Epidermal melanocyte (primary cell): ENCODE data around the gene TDG.
"Not testable (repeated sequence)": the region's sequence is repeated elsewhere in the genome, so short reads cannot be mapped to it uniquely, and the experiment has no call there.

ENCODE experiments used
- DNase-seq: peaks from one replicate; pipeline ENCODE4 v3.0.0; 2011; ENCODE audit warnings: low spot score; ENCODE audit not compliant: insufficient read length

Gene TDG

DNA sequence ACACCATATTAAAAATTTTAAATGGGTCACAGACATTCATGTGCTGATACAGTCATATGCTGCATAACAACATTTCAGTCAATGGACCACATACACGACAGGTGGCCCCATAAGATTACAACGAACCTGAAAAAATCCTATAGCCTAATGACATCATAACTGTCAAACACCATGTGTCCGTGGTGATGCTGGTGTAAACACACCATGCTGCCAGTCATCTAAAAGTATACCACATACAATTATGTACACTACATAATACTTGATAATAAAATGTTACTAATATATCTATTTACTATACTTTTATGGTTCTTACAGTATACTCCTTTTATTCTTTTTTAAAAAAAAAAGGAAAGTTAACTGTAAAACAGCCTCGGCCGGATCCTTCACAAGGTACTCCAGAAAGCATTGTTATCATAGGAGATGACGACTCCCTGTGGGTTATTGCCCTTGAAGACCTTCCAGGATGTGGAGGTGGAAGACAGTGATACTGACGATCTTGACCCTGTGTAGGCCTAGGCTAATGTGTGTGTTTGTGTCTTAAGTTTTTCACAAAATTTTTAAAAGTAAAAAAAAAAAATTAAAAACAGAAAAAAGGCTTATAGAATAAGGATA lies 5.0 kb upstream of the TDG start:
- no peak for DNase-seq

DNA sequence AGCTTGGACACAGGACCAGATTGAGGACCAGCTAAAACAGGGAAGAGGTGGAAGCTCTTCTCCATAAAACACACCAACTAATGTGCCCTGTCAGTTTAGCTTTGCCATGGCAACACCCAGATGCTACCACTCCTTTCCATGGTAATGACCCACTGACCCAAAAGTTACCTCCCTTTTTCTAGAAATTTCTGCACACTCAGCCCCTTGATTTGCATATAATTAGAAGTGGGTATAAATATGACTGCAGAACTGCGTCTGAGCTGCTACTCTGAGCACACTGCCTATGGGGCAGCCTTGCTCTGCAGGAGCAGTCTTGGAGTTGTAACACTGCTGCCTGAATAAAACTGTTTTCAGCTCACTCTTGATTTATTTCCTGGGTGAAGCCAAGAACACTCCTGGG lies 3.2 kb upstream of the TDG start:
- no peak for DNase-seq

DNA sequence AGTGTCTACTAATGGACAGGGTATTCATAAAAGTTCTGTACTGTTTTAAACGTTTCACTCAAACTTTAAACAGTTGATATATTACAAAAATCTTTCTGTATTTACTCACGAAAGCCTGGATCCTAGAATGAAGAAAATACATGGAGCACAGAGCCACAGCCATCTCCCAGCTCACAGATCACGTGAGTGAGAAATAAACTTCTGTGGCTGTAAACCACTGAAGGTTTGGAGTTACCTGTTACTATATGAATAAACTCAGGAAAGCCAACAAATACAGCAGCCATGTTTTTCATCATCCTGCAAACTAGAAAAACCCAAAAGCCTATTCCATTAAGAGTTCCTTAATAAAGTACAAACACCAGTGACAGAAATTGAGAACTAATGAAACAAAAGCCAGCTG lies 867 bp upstream of the TDG start:
- no peak for DNase-seq

DNA sequence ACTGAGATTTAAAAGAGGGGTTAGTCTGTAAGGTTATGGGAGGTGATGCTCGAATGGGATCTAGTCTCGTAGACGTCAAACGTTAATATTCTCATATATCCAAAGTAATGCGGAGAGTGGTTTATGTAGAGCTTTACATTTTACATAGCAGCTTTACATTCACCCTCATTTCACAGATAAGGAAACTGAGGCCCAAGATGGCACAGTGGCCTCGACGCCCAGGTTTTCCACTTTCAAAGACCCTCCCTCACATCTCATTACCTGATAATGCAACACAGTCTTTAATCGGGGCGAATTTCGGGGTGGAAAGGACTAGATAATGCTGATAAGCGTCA lies 450 bp upstream of the TDG start:
- no peak for DNase-seq

DNA sequence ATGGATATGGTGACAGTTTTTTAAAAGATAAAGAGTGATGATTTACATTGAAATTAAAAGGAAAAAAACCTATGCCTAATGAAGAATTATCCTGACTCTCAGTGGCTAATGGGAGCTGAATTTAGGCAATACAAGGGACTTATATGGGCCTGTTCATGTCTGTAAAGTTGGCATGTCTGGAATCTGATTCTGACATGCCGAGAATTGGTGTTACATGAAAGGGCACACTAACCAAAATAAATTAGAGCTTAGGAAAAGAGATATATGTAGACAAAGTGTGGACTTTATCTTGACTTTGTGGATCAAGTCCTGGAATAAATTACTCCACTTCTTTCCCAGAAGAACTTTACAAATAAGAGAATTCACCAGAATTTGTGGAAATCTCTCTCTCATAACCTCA lies 1.1 kb downstream of the TDG start:
- no peak for DNase-seq

DNA sequence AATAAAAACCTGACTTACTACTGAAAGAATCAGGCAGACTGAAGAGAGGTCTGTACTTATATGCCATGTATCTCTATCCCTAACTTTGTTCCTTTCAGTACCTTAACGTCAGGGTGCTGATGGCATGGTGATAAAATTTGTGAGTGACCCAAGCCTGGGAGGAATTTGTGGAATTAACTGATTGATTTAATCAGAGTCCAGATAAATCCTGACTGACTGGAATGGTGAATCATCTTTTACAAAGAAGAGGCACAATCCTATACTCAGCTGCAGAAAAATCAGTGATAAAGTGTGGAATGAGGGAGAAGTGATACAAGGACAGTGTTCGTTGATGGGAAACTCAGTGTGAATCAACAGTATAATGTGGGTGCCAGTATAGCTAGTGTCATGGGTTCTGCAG lies 3.7 kb downstream of the TDG start:
- DNase-seq = no peak

DNA sequence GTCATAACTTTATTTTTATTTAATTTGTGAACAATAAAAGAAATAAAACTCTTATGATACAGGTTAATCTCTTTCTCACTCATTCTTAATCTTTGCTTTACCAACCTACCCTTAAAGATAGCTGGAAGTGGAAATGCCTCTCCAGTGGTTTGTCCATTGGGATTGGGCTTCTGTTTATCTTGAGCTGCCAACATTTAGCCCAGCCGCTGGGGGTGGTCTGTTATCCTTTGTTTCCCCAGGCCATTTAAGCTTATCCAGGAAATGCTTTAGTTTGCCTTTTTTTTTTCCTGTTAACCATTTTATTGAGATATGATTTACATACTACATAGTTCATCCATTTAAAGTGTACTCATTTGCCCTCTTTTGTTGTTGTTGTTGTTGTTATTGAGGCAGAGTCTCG lies 8.2 kb downstream of the TDG start:
- DNase-seq = no peak

DNA sequence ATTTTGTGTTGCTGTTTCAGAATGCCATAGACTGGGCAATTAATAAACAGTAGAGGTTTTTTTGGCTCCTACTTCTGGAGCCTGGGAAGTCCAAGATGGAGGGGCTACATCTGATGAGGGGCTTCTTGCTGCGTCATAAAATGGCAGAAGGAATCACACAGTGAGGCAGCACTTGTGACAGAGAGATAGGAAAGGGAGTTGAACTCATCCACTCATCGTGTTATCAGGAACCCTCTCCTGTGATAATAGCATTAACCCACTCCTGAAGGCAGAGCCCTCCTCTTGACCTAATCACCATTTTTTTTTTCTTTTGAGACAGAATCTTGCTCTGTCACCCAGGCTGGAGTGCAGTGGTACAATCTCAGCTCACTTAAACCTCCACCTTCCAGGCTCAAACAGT lies 9.7 kb downstream of the TDG start:
- no peak for DNase-seq

DNA sequence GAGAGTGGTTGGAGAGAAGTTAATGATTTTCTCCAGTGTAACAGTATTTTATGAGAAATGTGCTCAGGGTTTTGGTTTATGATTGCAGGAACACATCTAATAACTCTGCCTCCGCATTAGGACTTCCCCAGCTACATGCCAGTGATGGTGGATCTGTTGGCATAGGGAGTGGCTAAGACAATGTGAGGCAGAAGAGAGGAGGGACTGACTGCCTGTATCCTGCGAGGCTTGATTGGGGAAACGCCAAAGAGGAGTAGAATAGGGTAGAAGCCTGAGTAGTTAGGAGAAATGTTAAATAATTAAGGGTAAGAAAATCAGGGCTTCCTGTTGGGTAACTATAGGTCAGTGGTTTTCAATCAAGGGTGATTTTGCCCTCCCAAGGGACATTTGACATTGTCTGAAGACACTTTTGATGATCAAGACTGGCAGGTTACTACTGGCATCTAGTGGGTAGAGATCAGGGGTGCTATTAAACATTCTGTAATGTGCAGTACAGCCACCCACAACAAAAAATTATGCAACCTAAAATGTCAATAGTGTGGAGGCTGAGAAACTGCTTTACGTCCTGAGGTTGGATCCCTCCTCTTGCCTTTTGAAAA lies 12.8 kb downstream of the TDG start:
- no peak for DNase-seq

DNA sequence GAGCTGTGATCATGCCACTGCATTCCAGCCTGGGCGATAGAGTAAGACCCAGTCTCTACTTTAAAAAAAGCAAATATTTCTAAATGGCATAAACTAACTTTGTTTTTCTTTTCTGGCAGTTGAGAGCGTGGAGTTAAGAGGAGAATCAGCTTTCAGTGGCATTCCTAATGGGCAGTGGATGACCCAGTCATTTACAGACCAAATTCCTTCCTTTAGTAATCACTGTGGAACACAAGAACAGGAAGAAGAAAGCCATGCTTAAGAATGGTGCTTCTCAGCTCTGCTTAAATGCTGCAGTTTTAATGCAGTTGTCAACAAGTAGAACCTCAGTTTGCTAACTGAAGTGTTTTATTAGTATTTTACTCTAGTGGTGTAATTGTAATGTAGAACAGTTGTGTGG lies 21.2 kb downstream of the TDG start:
- DNase-seq = no peak

DNA sequence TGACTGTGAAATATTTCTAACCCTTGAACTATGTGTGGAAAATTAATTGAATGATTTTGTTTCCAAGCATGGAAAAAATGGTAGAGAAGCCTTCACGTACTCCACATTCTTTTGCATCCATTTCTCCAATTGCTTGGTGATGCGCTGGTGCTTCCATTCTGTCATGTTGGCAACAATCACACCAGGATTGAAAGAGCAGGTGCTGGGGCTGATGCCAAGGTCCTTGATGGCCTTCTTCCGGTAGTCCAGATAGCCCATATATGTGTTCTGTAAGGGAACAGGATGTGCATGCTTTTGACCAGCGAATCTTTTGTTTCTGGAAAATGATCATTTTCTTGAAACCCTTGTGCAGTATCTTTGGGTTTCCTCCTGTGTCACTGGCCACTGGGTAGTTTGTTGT lies 28.6 kb downstream of the TDG start:
- DNase-seq = no peak

DNA sequence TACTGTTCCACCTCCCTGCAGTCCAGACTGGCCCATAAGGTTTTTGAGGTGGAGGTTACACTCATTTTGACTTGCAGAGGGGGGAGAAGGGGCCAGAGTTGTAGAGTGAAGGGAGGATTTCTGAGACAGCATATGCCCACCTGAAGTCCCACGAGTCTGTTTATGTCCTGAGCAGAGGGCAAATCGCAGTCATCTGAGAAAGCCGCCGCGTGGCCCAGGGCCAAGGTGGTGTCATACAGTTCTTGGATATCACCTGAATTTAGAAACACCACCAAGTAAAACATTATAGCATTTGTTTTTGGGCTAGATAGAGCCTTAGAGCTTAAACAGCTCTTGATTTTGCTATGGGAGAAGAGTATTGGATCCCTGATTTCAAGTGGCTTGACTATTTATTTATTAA lies 30.9 kb downstream of the TDG start:
- no peak for DNase-seq

DNA sequence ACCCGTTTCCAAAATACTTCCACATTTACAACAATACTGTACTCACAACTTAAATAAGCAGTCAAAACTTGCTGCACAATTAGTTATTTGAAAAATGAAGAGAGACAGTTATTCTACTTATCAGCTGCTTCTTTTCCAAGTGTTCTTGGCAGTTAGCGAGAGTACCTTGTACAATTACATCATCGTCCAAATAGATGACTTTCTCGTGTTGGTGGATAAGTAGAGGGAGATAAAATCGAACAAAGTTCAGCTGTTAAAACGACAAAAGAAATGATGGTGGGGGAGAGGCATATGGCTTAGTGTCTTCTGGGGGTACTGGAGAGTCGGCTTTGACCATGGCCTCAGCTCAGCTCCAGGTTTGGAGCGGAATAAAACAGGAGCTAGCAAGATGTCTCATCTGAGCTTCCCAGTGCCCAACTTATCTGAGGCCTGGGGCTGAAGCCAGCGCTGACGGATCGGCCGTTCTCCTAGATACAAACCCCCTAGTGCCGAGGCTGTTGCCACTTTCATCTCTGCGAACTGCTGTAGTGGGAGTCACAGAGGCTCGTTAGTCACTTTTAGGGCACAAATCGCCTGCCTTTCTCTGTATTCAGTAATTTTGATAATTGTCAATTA lies 31.7 kb downstream of the TDG start:
- no peak for DNase-seq

DNA sequence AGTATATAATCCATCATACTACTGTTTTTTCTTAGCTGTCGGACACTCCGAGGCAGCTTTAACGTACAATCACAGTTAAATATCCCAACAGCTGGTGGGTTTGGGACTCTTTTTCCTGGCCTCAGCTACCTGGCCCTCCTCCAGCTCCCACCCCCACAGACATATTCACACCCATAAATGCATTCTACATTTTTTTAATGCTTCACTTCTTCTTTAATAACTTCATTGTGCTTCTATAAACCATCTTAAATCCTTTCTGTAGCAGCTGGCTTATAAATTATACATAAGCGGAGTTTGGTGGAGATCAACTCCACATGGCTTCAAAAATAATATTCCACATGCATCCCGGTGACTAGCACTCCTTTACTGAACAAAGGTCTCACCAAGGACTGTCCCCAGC lies 33.3 kb downstream of the TDG start:
- DNase-seq = no peak

DNA sequence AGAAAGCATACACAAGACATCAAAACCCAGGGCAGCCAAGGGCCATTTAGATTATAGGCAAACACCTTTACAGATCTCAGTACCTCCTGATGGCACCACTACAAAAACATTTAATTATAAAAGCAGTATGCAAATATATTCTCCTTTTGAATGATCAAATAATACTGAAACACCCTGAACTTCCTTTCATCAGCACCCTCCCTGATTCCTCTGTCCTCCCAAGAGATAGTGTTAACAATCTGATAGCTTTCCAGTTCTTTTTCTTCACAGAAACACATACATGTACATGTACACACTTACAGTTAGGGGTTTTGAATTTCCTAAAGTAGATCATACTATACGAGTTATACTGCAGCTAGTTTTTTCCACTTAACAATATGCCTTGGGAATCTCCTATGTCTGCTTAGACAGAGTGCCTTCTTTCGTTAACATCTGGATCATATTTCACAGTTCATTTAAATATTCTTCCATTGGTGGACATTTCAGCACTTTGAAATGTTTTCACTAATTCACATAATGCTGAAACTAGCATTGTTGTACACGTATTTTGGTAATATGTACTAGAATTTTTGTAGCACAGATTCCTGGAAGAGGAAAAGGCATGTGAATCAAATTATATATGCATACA lies 35.2 kb downstream of the TDG start:
- no peak for DNase-seq

DNA sequence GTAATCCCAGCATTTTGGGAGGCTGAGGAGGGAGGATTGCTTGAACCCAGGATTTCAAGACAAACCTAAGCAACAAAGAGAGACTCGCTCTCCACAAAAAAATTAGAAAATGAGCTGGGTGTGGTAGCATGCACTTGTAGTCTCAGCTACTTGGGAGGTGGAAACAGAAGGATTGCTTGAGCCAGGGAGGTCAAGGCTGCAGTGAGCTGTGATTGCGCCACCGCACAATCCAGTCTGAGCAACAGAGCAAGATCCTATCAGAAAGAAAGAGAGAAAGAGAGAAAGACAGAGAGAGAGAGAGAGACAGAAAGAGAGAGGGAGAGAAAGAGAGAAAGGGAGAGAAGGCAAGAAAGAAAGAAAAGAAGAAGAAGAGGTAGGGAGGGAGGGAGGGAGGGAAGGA lies 37.0 kb downstream of the TDG start:
- DNase-seq = no peak

DNA sequence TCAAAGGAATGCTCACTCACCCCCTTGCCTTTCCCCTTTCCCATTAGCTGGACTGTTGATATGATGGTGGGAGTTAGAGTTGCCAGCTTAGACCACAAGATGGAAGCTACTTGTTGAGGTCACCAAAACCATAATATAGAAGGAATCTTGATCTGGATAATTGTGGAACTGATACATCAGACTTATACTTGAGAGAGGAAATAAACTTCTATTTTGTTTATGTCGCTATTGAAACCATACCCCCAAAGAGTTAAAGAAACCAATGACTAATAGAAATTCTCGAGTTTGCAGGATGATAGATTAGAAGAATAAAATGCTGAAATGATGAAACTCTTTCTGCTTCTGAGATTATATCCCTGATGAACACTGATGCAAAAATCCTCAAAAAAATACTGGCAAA lies 37.9 kb downstream of the TDG start:
- DNase-seq = no peak

DNA sequence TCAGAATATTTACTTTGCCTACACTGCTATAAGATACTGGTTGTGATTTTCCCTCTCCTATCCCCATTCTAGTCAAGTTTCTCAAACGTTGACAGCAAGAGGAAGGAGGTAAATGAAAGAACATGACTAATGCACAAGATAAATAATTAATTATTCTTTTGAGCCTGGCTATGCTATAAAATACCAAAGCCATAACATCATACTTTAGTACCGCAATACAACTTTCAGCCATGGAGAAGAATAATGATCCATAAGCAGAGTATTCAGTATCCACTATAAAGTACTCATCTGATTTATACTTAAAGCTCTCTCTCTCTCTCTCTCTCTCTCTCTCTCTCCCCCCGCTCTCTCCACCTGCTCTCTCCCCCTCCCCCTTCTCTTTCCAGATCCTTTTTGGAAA lies 41.3 kb downstream of the TDG start:
- DNase-seq = no peak

DNA sequence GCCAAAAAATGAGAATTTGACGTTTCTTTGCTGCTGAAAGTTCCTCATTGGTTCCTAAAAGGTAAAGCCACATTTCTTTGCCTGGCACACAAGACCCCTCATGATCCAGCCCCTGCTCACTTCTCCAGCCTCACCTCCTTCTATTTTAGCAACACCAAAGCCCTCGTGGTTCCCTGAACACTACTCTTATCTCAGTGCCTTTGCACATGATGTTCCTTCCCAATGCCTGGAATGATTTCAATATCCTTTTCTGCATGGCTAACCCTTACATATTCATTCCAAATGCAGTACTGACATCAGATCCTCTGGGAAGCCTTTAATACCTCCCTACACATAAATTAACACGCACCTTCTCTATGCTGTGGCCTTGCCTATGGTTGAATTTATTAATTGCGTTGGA lies 44.4 kb downstream of the TDG start:
- DNase-seq = no peak

DNA sequence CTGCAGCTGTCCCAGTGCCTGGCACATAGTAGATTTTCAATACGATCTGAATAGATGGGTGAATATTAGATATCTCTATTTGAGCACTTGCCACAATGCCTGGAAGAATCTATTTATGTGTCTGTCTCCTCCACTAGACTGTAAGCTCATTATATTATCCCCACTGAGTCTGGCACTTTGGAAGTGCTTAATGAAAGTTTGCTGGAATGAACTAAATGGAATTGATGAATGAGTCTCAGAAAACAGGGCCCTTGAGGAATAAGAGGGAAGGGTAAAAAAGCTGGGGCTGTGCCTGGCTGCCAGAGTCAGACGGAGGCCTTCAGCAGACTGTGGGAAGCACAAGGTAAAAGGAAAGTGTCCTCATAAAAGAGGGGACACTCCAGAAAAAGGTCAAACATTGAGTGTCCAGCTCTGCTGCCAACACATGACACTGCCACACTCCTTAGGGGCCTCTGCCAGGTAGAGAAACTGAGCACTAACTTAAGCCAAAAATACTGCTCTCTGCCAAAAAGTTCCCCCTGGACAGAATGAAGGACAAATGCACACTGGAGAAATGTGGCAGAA lies 45.0 kb downstream of the TDG start:
- no peak for DNase-seq

DNA sequence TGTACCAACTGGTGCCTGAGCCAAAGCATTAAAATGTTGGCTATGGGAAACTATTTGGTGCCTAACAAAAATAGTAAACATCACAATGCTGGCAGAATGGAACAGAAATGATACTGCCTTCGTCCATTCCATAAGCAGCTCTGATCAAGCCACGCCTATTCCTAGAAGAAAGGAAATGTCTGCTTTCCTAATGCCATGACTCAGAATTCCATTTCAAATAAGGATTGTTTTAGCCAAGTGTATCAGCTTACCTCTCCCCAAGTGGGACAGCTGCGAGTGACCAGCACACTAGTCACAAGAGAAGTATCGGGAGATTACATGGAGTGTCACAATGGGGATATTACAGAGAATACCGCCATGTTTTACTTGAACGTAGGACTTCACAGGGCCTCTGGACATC lies 45.6 kb downstream of the TDG start:
- no peak for DNase-seq

DNA sequence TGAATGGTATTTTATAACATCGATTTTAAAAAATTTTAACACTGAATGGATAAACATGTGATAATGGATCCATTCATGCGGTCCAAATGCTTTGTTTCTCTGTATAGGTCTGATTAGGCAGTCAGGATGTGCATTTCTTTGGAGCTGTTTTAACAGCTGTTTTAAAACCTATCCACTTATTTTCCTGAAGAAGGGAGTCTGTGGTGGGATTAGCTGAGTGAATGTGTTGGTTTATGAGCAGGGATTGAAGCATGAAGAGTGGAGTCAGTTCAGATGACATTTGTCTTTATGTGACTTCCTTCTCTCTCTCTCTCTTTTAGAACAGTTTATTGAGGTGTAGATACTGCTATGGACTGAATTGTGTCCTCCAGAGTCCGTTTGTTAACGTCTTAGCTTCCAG lies 46.7 kb downstream of the TDG start:
- DNase-seq = no peak

DNA sequence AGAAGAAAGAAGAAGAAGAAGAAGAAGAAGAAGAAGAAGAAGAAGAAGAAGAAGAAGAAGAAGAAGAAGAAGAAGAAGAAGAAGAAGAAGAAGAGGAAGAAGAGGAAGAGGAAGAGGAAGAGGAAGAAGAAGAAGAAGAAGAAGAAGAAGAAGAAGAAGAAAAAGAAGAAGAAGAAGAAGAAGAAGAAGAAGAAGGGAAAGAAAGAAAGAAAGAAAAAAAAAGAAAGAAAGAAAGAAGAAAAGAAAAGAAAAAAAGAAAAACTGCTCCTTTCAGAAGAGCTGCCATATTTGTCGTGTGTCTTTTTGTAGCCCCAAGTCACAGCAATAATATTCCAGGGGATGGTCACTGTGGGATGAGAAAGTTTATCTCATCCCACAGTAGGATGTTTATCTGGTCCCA lies 56.2 kb downstream of the TDG start:
- DNase-seq = not testable (repeated sequence)
